ENCODE data around the gene HSPA12B.

DNA sequence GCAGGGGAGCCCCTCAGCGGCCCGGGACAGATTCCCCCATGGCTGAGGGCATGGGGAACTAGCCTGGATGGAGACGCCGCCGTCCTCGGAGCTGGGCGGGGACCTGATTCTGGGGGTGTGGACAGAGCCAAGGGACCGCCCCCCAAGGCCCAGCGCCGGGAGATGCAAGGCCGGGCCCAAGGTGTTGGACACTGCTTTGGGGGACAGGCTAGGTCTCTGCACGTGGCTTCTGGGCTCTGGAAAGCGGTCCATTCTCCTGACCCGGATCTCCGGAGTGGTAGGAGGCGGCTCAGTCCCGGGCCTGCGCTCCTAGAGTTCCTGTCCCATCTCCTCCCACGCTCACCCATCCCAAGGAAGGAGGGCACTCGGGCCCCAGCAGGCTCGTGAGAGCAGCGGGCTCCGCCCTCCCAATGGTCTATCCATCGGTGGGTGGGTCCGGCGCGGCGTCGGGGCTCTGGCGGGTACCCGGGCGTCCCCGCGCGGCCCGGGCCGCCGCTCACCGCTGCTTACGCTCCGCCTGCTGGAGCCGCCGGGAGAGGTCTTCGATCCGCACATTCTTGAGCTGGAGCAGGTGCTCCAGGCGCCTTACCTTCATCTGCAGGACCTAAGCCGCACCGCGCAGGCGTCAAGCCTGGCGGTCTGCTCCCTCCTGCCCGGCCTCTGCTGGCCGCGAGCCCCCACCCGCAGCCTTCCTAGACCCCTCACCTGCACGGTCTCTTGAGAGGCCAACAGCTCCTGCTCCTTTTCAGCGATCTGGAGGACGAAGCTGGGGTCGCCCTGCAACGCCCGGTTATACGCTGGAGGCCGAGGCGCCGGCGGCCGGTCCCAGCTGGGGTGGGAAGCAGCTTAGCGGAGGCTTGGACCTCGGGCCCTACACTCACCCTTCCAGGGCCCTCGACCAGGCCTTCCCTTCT is 45.5 kb downstream of the HSPA12B start:
- TF ChIP-seq, protein P1, sequence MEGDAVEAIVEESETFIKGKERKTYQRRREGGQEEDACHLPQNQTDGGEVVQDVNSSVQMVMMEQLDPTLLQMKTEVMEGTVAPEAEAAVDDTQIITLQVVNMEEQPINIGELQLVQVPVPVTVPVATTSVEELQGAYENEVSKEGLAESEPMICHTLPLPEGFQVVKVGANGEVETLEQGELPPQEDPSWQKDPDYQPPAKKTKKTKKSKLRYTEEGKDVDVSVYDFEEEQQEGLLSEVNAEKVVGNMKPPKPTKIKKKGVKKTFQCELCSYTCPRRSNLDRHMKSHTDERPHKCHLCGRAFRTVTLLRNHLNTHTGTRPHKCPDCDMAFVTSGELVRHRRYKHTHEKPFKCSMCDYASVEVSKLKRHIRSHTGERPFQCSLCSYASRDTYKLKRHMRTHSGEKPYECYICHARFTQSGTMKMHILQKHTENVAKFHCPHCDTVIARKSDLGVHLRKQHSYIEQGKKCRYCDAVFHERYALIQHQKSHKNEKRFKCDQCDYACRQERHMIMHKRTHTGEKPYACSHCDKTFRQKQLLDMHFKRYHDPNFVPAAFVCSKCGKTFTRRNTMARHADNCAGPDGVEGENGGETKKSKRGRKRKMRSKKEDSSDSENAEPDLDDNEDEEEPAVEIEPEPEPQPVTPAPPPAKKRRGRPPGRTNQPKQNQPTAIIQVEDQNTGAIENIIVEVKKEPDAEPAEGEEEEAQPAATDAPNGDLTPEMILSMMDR (IDR thresholded peaks at IDR 0.05): no peak
- TF ChIP-seq ZNF121 (CRISPR knock-in tag; IDR thresholded peaks at IDR 0.05) (no peak), CREB1 (CRISPR knock-in tag; IDR thresholded peaks at IDR 0.05) (no peak), TP53 (CRISPR knock-in tag; IDR thresholded peaks at IDR 0.05) (no peak), ZNF263 (CRISPR knock-in tag; IDR thresholded peaks at IDR 0.05; ENCODE audit: low read depth) (no peak), CBFB (CRISPR knock-in tag; IDR thresholded peaks at IDR 0.05; ENCODE audit: low read depth) (0 out of 2 replicates have a peak, but pooled peaks have one; percentile 17)
- TF ChIP-seq, protein P2, sequence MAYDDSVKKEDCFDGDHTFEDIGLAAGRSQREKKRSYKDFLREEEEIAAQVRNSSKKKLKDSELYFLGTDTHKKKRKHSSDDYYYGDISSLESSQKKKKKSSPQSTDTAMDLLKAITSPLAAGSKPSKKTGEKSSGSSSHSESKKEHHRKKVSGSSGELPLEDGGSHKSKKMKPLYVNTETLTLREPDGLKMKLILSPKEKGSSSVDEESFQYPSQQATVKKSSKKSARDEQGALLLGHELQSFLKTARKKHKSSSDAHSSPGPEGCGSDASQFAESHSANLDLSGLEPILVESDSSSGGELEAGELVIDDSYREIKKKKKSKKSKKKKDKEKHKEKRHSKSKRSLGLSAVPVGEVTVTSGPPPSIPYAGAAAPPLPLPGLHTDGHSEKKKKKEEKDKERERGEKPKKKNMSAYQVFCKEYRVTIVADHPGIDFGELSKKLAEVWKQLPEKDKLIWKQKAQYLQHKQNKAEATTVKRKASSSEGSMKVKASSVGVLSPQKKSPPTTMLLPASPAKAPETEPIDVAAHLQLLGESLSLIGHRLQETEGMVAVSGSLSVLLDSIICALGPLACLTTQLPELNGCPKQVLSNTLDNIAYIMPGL (CRISPR knock-in tag; IDR thresholded peaks at IDR 0.05): peak; percentile 56; the same call in 1 of the 2 replicates
- TF ChIP-seq, protein P3, sequence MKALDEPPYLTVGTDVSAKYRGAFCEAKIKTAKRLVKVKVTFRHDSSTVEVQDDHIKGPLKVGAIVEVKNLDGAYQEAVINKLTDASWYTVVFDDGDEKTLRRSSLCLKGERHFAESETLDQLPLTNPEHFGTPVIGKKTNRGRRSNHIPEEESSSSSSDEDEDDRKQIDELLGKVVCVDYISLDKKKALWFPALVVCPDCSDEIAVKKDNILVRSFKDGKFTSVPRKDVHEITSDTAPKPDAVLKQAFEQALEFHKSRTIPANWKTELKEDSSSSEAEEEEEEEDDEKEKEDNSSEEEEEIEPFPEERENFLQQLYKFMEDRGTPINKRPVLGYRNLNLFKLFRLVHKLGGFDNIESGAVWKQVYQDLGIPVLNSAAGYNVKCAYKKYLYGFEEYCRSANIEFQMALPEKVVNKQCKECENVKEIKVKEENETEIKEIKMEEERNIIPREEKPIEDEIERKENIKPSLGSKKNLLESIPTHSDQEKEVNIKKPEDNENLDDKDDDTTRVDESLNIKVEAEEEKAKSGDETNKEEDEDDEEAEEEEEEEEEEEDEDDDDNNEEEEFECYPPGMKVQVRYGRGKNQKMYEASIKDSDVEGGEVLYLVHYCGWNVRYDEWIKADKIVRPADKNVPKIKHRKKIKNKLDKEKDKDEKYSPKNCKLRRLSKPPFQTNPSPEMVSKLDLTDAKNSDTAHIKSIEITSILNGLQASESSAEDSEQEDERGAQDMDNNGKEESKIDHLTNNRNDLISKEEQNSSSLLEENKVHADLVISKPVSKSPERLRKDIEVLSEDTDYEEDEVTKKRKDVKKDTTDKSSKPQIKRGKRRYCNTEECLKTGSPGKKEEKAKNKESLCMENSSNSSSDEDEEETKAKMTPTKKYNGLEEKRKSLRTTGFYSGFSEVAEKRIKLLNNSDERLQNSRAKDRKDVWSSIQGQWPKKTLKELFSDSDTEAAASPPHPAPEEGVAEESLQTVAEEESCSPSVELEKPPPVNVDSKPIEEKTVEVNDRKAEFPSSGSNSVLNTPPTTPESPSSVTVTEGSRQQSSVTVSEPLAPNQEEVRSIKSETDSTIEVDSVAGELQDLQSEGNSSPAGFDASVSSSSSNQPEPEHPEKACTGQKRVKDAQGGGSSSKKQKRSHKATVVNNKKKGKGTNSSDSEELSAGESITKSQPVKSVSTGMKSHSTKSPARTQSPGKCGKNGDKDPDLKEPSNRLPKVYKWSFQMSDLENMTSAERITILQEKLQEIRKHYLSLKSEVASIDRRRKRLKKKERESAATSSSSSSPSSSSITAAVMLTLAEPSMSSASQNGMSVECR (CRISPR knock-in tag; IDR thresholded peaks at IDR 0.05; ENCODE audit: borderline replicate concordance): no peak; the same call in 1 of the 2 replicates
- TF ChIP-seq, protein P4, sequence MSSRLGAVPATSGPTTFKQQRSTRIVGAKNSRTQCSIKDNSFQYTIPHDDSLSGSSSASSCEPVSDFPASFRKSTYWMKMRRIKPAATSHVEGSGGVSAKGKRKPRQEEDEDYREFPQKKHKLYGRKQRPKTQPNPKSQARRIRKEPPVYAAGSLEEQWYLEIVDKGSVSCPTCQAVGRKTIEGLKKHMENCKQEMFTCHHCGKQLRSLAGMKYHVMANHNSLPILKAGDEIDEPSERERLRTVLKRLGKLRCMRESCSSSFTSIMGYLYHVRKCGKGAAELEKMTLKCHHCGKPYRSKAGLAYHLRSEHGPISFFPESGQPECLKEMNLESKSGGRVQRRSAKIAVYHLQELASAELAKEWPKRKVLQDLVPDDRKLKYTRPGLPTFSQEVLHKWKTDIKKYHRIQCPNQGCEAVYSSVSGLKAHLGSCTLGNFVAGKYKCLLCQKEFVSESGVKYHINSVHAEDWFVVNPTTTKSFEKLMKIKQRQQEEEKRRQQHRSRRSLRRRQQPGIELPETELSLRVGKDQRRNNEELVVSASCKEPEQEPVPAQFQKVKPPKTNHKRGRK (CRISPR knock-in tag; IDR thresholded peaks at IDR 0.05; ENCODE audit: borderline replicate concordance): no peak
